Tibial artery (tissue), 4 donors: Measurements from ENCODE around the gene MOGAT2.

Source experiments
- DNase-seq, 2 donors: peaks; one replicate each; pipeline ENCODE4 v3.0.0-alpha.2; 2019
- H3K27ac ChIP-seq, 2 donors: fragments of 200-600 bp; sonication (generic) in 1 of 2; 1 replicate in 1 of 2; 2 replicates in 1 of 2; pipeline ENCODE4 v1.5.1; 2018 to 2019; ENCODE audit warnings: mild to moderate bottlenecking in 1 of 2
- H3K27me3 ChIP-seq, 2 donors: fragments of 200-600 bp; sonication (generic) in 1 of 2; one replicate each; pipeline versions ENCODE4 v1.5.1 to v1.6.0; 2016 to 2019
- H3K36me3 ChIP-seq, 3 donors: fragments of 200-600 bp; sonication (generic) in 2 of 3; one replicate each; pipeline ENCODE4 v1.5.1; 2016 to 2019; ENCODE audit warnings: mild to moderate bottlenecking in 2 of 3
- H3K4me1 ChIP-seq, 4 donors: fragments of 200-600 bp; sonication (generic) in 2 of 4; 1 replicate in 3 of 4; 2 replicates in 1 of 4; pipeline ENCODE4 v1.5.1; 2016 to 2019
- H3K4me3 ChIP-seq, 2 donors: fragments of 200-600 bp; sonication (generic) in 1 of 2; 1 replicate in 1 of 2; 2 replicates in 1 of 2; pipeline ENCODE4 v1.5.1; 2018 to 2019; ENCODE audit warnings: mild to moderate bottlenecking in 2 of 2
- H3K9me3 ChIP-seq, 3 donors: fragments of 200-600 bp; sonication (generic) in 1 of 3; one replicate each; pipeline ENCODE4 v1.5.1; 2016 to 2019
- intact Hi-C: fragments of 100-400 bp; cut with DNase I; formaldehyde crosslinking; loops from one replicate; pipeline ENCODE4 v1.15.0; 2023; ENCODE audit warnings: low total_unique reads
- TF ChIP-seq, protein P1 (sequence below), 2 experiments: fragments of 200-600 bp in 1 of 2; fragments of 450-650 bp in 1 of 2; IDR thresholded peaks; one replicate each; pipeline ENCODE4 v1.5.1; 2017 to 2019; ENCODE audit warnings: antibody characterized with exemption in 2 of 2, mild to moderate bottlenecking in 1 of 2, moderate library complexity in 1 of 2

The MOGAT2 gene

GRCh38 chr11:75767793-75768111 is 50.1 kb downstream of the MOGAT2 start:
- H3K4me1 ChIP-seq, result peaks cover 0 to 25% (median 18%) of the 10 kb centered on the region in 4 donors
- intact Hi-C loops, result no loop called here
- no peaks in the 10 kb centered on the region for H3K9me3 ChIP-seq
- H3K4me3 ChIP-seq, result peak overlapping the region in 1 of 2 donors; percentile 57
- H3K27me3 ChIP-seq, result peaks cover 0 to 4% of the 10 kb centered on the region in 2 donors
- H3K27ac ChIP-seq, result no peak overlapping the region
- TF ChIP-seq, protein P1, sequence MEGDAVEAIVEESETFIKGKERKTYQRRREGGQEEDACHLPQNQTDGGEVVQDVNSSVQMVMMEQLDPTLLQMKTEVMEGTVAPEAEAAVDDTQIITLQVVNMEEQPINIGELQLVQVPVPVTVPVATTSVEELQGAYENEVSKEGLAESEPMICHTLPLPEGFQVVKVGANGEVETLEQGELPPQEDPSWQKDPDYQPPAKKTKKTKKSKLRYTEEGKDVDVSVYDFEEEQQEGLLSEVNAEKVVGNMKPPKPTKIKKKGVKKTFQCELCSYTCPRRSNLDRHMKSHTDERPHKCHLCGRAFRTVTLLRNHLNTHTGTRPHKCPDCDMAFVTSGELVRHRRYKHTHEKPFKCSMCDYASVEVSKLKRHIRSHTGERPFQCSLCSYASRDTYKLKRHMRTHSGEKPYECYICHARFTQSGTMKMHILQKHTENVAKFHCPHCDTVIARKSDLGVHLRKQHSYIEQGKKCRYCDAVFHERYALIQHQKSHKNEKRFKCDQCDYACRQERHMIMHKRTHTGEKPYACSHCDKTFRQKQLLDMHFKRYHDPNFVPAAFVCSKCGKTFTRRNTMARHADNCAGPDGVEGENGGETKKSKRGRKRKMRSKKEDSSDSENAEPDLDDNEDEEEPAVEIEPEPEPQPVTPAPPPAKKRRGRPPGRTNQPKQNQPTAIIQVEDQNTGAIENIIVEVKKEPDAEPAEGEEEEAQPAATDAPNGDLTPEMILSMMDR (IDR thresholded peaks at IDR 0.05), result no peak
- no peak for DNase-seq
- no peaks in the 10 kb centered on the region for H3K36me3 ChIP-seq

DNA sequence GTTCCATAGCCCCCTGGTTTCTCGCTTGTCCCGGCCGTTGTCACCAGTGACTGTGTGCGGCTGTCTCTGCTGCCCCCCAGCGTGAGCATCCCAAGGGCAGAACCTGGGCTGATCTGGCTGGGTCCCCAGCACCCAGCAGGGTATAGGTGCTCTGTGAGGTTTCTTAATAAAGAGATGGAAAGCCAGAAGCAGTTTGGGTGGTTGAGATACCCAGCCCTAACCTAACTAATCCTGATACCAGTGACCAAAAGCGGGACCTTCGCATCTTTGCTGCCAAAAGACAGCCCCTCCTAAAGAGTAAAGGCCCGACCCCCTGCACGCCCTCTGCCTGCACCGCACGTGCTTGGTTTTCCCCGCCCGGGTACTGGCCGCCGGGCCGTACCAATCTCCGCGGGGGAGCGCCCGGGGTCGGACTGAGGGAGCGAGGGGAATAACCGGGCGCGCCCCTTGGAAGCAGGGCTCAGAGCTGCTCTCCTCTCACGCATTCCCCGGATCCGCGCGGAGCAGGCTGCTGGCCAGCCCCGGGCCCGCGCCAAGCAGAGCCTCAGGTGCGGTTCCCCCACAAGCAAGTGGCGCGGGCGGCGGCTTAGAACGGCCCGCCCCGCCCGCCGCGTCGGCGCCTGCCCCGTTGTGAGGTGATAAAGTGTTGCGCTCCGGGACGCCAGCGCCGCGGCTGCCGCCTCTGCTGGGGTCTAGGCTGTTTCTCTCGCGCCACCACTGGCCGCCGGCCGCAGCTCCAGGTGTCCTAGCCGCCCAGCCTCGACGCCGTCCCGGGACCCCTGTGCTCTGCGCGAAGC is 50.7 kb downstream of the MOGAT2 start, which contains the start of gene DGAT2:
DGAT2 (plus strand) TSS at position 667 of the 797 bp plus-strand sequence. CDS start 214 bp downstream, outside the sequence.
- H3K4me1 ChIP-seq, result peaks cover 0 to 25% (median 18%) of the 10 kb centered on the region in 4 donors
- DNase-seq, result peak; percentile 65 to 72
- peak within 1 kb of the TSS in 1 of 2 donors; percentile 10 for H3K27ac ChIP-seq
- intact Hi-C loops, result no loop called here
- no peaks in the 10 kb centered on the region for H3K9me3 ChIP-seq
- peak within 1 kb of the TSS; percentile 45 to 57 for H3K4me3 ChIP-seq
- TF ChIP-seq, protein P1 (IDR thresholded peaks at IDR 0.05), result peak; percentile 22 to 25
- H3K27me3 ChIP-seq, result peaks cover 0 to 4% of the 10 kb centered on the region in 2 donors
- H3K36me3 ChIP-seq, result no peaks in the 10 kb centered on the region

DNA sequence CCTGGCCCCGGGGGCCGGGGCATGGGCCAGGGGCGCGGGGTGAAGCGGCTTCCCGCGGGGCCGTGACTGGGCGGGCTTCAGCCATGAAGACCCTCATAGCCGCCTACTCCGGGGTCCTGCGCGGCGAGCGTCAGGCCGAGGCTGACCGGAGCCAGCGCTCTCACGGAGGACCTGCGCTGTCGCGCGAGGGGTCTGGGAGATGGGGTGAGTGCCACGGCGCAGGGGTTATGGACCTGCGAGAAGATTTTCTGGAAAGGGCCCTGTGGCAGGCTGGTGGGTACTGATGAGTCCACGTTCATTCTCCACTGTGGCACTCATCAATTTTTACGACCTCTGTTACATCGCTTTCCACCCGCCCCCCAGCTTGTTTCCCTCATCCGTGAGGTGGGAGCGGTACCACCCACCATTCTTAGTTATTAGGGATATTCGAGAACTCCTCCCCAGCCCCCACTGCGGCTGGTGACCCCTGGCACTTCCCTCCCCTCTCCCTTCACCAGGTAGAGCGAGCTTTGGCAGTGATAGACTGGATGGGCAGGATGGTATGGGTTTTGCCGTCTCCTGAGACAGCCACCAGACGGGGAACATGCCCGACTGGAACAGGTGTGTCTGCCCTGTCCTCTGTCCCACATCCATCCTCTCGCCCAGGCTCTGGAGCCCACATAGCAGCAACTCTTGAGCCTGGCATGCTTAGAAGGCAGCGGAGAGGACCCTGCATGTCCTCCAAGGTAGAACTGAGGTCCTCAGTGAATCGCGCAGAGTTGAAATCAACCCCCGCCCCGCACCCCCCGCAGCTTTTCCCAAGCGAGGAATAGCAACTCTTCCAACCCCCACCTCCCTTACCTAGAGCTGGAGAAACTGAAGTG is 51.5 kb downstream of the MOGAT2 start:
- Histone ChIP-seq H3K27ac (peak overlapping the region in 1 of 2 donors; percentile 10), H3K9me3 (no peaks in the 10 kb centered on the region), H3K4me3 (peak overlapping the region; percentile 45 to 57), H3K4me1 (peaks cover 0 to 25% (median 18%) of the 10 kb centered on the region in 4 donors), H3K36me3 (no peaks in the 10 kb centered on the region), H3K27me3 (peaks cover 0 to 4% of the 10 kb centered on the region in 2 donors)
- peak in 1 of 2 donors; percentile 55 for DNase-seq
- intact Hi-C loops, result no loop called here
- TF ChIP-seq, protein P1 (IDR thresholded peaks at IDR 0.05), result no peak

- H3K9me3 ChIP-seq, result no peaks in the 10 kb centered on the region
- no peak overlapping the region for H3K27ac ChIP-seq
- H3K4me1 ChIP-seq, result peaks cover 0 to 25% (median 18%) of the 10 kb centered on the region in 4 donors
- H3K4me3 ChIP-seq, result no peak overlapping the region
- intact Hi-C loops, result no loop called here
- DNase-seq, result peak in 1 of 2 donors; percentile 9
- peaks cover 0 to 4% of the 10 kb centered on the region in 2 donors for H3K27me3 ChIP-seq
- H3K36me3 ChIP-seq, result no peaks in the 10 kb centered on the region
- TF ChIP-seq, protein P1 (IDR thresholded peaks at IDR 0.05), result no peak
Measured at GRCh38 chr11:75770102-75770501, 52.5 kb downstream of the MOGAT2 start.

DNA sequence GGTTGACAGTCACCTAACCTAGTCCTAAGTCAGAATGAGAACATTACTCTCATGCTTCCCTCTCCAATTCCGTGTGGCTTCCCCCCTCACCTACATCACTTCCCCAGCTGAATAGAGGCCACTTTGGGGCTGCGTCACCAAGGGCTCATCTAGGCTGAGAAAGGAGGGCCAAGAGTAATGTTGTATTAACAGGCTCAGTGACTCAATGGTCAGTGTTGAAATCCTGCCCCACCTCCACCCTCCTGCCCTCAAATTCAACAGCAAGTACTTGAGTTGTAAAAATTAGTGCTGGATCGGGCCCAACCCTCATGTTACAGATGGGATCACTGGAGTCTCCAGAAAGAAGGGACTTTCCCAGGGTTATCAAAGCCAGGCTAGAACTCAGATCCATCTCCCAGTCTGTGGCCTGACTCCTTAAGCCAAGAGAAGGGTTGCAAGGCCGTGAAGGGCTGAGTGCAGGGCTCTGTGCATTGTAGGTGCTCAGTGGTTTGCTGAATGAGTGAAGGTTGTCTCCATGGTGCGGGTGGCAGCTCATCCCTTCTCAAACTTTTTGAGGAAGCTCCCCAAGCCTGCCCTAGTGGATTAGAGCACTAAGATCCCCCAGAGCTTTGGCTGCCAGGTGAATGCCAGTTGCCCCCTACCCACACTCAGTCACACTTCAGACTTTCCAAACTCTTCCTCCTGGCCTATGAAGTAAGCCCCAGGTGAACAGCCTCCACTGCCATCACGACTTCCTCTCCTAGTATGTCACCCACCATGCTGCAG is 54.2 kb downstream of the MOGAT2 start:
- intact Hi-C loops, result no loop called here
- TF ChIP-seq, protein P1 (IDR thresholded peaks at IDR 0.05), result no peak
- H3K27ac ChIP-seq, result no peak overlapping the region
- DNase-seq, result peak; percentile 51 to 58
- H3K36me3 ChIP-seq, result no peaks in the 10 kb centered on the region
- peaks cover 0 to 4% of the 10 kb centered on the region in 2 donors for H3K27me3 ChIP-seq
- peaks cover 0 to 25% (median 18%) of the 10 kb centered on the region in 4 donors for H3K4me1 ChIP-seq
- no peak overlapping the region for H3K4me3 ChIP-seq
- H3K9me3 ChIP-seq, result no peaks in the 10 kb centered on the region
